Uterus (tissue), 2 donors: ENCODE data around the gene GSDME.

Experiments used
- POLR2A ChIP-seq, 2 donors: fragments of 450-650 bp; IDR thresholded peaks; one replicate each; pipeline ENCODE4 v1.6.1; 2016; ENCODE audit warnings: antibody characterized with exemption in 2 of 2, mild to moderate bottlenecking in 1 of 2, moderate library complexity in 1 of 2
- TF ChIP-seq, protein P1 (sequence below), 4 experiments: fragments of 200-600 bp in 2 of 4; fragments of 450-650 bp in 2 of 4; sonication (generic) in 2 of 4; IDR thresholded peaks; one replicate each; pipeline ENCODE4 v1.5.1; 2016 to 2019; ENCODE audit warnings: antibody characterized with exemption in 4 of 4, mild to moderate bottlenecking in 2 of 4, moderate library complexity in 1 of 4

DNA sequence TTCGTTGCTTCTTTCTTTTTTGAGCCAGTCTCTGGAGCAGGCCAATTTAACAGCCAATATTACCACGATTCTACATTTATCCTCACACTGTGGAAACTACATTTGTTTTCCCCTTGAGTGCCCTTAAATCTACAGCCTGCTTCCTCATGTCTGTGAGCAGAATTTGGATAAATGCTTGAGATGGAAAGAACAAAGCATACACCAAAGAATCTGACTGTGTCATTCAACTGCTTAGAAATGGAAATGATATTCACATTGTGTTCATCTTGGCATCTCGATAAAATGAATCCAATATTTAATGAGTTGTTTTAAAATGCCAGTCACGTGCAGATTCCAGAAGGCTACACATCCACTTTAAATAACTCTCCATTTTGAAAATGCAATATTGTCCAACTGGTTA, 41.0 kb upstream of the GSDME start:
- TF ChIP-seq, protein P1, sequence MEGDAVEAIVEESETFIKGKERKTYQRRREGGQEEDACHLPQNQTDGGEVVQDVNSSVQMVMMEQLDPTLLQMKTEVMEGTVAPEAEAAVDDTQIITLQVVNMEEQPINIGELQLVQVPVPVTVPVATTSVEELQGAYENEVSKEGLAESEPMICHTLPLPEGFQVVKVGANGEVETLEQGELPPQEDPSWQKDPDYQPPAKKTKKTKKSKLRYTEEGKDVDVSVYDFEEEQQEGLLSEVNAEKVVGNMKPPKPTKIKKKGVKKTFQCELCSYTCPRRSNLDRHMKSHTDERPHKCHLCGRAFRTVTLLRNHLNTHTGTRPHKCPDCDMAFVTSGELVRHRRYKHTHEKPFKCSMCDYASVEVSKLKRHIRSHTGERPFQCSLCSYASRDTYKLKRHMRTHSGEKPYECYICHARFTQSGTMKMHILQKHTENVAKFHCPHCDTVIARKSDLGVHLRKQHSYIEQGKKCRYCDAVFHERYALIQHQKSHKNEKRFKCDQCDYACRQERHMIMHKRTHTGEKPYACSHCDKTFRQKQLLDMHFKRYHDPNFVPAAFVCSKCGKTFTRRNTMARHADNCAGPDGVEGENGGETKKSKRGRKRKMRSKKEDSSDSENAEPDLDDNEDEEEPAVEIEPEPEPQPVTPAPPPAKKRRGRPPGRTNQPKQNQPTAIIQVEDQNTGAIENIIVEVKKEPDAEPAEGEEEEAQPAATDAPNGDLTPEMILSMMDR (IDR thresholded peaks at IDR 0.05) = no peak
- TF ChIP-seq POLR2A (IDR thresholded peaks at IDR 0.05) = no peak
